Upper lobe of right lung (tissue), 1 donor: Measurements from ENCODE around the gene GSTM1. TPM values are rescaled to one million over a fixed set of nuclear protein-coding genes. Genes with fewer than 3 reads are reported as not detected.
"Not testable (repeated sequence)": the region's sequence is repeated elsewhere in the genome, so short reads cannot be mapped to it uniquely, and the experiment has no call there.

Experiments
- ATAC-seq: fragments of 200-7000 bp; cut with Tn5 transposase; one replicate; pipeline ENCODE4 v1.9.1; 2020; ENCODE audit warnings: mild to moderate bottlenecking, moderate library complexity
- DNase-seq: peaks from one replicate; pipeline ENCODE4 v3.0.0-alpha.2; 2020
- H3K27ac ChIP-seq: fragments of 200-600 bp; one replicate; pipeline ENCODE4 v1.8.0; 2022
- H3K27me3 ChIP-seq: fragments of 200-600 bp; one replicate; pipeline ENCODE4 v1.8.0; 2022; ENCODE audit warnings: mild to moderate bottlenecking
- H3K36me3 ChIP-seq: fragments of 200-600 bp; one replicate; pipeline ENCODE4 v1.8.0; 2022
- H3K4me1 ChIP-seq: fragments of 200-600 bp; one replicate; pipeline ENCODE4 v1.8.0; 2022
- H3K4me3 ChIP-seq: fragments of 200-600 bp; one replicate; pipeline ENCODE4 v1.8.0; 2022; ENCODE audit warnings: mild to moderate bottlenecking
- H3K9me3 ChIP-seq: fragments of 200-600 bp; one replicate; pipeline ENCODE4 v1.8.0; 2022
- CTCF ChIP-seq: fragments of 200-600 bp; IDR thresholded peaks from one replicate; pipeline ENCODE4 v1.8.0; 2022; ENCODE audit warnings: antibody characterized with exemption
- intact Hi-C: fragments of 100-400 bp; cut with DNase I; formaldehyde crosslinking; loops from one replicate; pipeline ENCODE4 v1.11.0; 2022
- total RNA-seq: library from RNA; stranded (reverse); fragmentation: NEBNext Ultra II Directional; extraction: Animal tissue kit (Norgen Biotek cat#: 25700); gene quantifications from one replicate; pipeline ENCODE4 v1.2.1, GENCODE V29; 2021
- donor health status: DM: no; HTN: yes; CAD: no; lungs with severe emphysema.

The GSTM1 gene
- total RNA-seq, 1 donor from 2014 or later: not detected

- Histone ChIP-seq H3K27me3 (no peaks in the 10 kb centered on the region), H3K27ac (no peak overlapping the region), H3K4me1 (no peaks in the 10 kb centered on the region), H3K4me3 (no peak overlapping the region), H3K9me3 (no peaks in the 10 kb centered on the region), H3K36me3 (no peaks in the 10 kb centered on the region)
- no peak for DNase-seq
- no peak for ATAC-seq
- no peak for TF ChIP-seq CTCF
- intact Hi-C loops: no loop called here
These were observed 17.8 kb downstream of the GSTM1 start for GRCh38 chr1:109705411-109705810.

- DNase-seq, H3K27me3 ChIP-seq: not testable (repeated sequence)
These were observed 21.3 kb downstream of the GSTM1 start for GRCh38 chr1:109708949-109709348.

GRCh38 chr1:109709822-109710221 is 22.2 kb downstream of the GSTM1 start:
- ATAC-seq: peak; percentile 21
- H3K27me3 ChIP-seq, H3K4me1 ChIP-seq, H3K4me3 ChIP-seq, intact Hi-C loops, H3K27ac ChIP-seq, H3K36me3 ChIP-seq, H3K9me3 ChIP-seq, DNase-seq: not testable (repeated sequence)

More at GRCh38 chr1:109708949-109709348, 21.3 kb downstream of the GSTM1 start:
- H3K27ac ChIP-seq, H3K36me3 ChIP-seq, intact Hi-C loops, ATAC-seq, H3K4me1 ChIP-seq, H3K4me3 ChIP-seq, H3K9me3 ChIP-seq: not testable (repeated sequence)

GRCh38 chr1:109711593-109712320 is 24.1 kb downstream of the GSTM1 start, which contains the start of gene GSTM5:
Gene GSTM5 (plus strand): TSS chr1:109712251. CDS start chr1:109712313, 62 bp downstream.
- intact Hi-C loops, H3K27me3 ChIP-seq, H3K27ac ChIP-seq, H3K9me3 ChIP-seq, H3K4me1 ChIP-seq, H3K36me3 ChIP-seq: not testable (repeated sequence)
- ATAC-seq: peak; percentile 49
- peak within 1 kb of the TSS; percentile 38 for H3K4me3 ChIP-seq
- DNase-seq: peak; percentile 62

- no peak for TF ChIP-seq CTCF
- H3K27me3 ChIP-seq: no peaks in the 10 kb centered on the region
- peak overlapping the region; percentile 38 for H3K4me3 ChIP-seq
- no peaks in the 10 kb centered on the region for H3K36me3 ChIP-seq
- no peak overlapping the region for H3K27ac ChIP-seq
- ATAC-seq (peak; percentile 35), DNase-seq (no peak)
- H3K9me3 ChIP-seq: no peaks in the 10 kb centered on the region
- intact Hi-C loops: no loop called here
- H3K4me1 ChIP-seq: no peaks in the 10 kb centered on the region
These were observed 24.8 kb downstream of the GSTM1 start for GRCh38 chr1:109712321-109712864.

- no peaks in the 10 kb centered on the region for H3K9me3 ChIP-seq
- no peaks in the 10 kb centered on the region for H3K36me3 ChIP-seq
- no peak overlapping the region for H3K4me3 ChIP-seq
- TF ChIP-seq CTCF: no peak
- H3K4me1 ChIP-seq: no peaks in the 10 kb centered on the region
- no peak for DNase-seq
- intact Hi-C loops: no loop called here
- H3K27ac ChIP-seq: no peak overlapping the region
- H3K27me3 ChIP-seq: no peaks in the 10 kb centered on the region
- no peak for ATAC-seq
These were observed 26.0 kb downstream of the GSTM1 start for GRCh38 chr1:109713636-109714035.

- intact Hi-C loops: no loop called here
- H3K4me1 ChIP-seq: no peaks in the 10 kb centered on the region
- H3K27me3 ChIP-seq: no peaks in the 10 kb centered on the region
- no peaks in the 10 kb centered on the region for H3K9me3 ChIP-seq
- ATAC-seq (no peak), DNase-seq (no peak)
- TF ChIP-seq CTCF: no peak
- no peak overlapping the region for H3K4me3 ChIP-seq
- H3K27ac ChIP-seq: no peak overlapping the region
- no peaks in the 10 kb centered on the region for H3K36me3 ChIP-seq
These were observed 27.2 kb downstream of the GSTM1 start for GRCh38 chr1:109714661-109715372.
